ENCODE results near the gene ESM1.

- TF ChIP-seq, protein P1, sequence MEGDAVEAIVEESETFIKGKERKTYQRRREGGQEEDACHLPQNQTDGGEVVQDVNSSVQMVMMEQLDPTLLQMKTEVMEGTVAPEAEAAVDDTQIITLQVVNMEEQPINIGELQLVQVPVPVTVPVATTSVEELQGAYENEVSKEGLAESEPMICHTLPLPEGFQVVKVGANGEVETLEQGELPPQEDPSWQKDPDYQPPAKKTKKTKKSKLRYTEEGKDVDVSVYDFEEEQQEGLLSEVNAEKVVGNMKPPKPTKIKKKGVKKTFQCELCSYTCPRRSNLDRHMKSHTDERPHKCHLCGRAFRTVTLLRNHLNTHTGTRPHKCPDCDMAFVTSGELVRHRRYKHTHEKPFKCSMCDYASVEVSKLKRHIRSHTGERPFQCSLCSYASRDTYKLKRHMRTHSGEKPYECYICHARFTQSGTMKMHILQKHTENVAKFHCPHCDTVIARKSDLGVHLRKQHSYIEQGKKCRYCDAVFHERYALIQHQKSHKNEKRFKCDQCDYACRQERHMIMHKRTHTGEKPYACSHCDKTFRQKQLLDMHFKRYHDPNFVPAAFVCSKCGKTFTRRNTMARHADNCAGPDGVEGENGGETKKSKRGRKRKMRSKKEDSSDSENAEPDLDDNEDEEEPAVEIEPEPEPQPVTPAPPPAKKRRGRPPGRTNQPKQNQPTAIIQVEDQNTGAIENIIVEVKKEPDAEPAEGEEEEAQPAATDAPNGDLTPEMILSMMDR (IDR thresholded peaks at IDR 0.05; ENCODE audit: poor library complexity) = no peak
- TF ChIP-seq EZH2phosphoT487 (IDR thresholded peaks at IDR 0.05; ENCODE audit: low read depth, severe bottlenecking, unreplicated experiment) = no peak
Observed at GRCh38 chr5:55031492-55031891, 46.1 kb upstream of the ESM1 start.
